Testis (tissue), 3 donors: Measurements from ENCODE around the gene CPNE4. TPM values are rescaled to one million over a fixed set of nuclear protein-coding genes. Genes with fewer than 3 reads are reported as not detected.

Experiments used
- DNase-seq: peaks from one replicate; pipeline ENCODE4 v3.0.0-alpha.2; 2019
- H3K27ac ChIP-seq, 2 donors: fragments of 200-600 bp; sonication (generic); one replicate each; pipeline ENCODE4 v1.5.1; 2019
- H3K27me3 ChIP-seq: fragments of 200-600 bp; sonication (generic); one replicate; pipeline ENCODE4 v1.5.1; 2019
- H3K36me3 ChIP-seq: fragments of 200-600 bp; sonication (generic); one replicate; pipeline ENCODE4 v1.5.1; 2017; ENCODE audit warnings: low read depth; ENCODE audit errors: missing control alignments
- H3K4me1 ChIP-seq: fragments of 200-600 bp; sonication (generic); one replicate; pipeline ENCODE4 v1.5.1; 2019
- H3K4me3 ChIP-seq, 2 donors: fragments of 200-600 bp; sonication (generic); one replicate each; pipeline ENCODE4 v1.5.1; 2017 to 2019
- H3K9me3 ChIP-seq: fragments of 200-600 bp; sonication (generic); one replicate; pipeline ENCODE4 v1.5.1; 2017
- CTCF ChIP-seq, 3 experiments: fragments of 450-650 bp in 2 of 3; fragments of 200-600 bp in 1 of 3; sonication (generic) in 1 of 3; IDR thresholded peaks; one replicate each; pipeline ENCODE4 v1.5.1; 2016 to 2019; ENCODE audit warnings: antibody characterized with exemption in 3 of 3, mild to moderate bottlenecking in 2 of 3, moderate library complexity in 1 of 3
- POLR2A ChIP-seq: fragments of 450-650 bp; IDR thresholded peaks from one replicate; pipeline ENCODE4 v1.6.1; 2017; ENCODE audit warnings: antibody characterized with exemption, mild to moderate bottlenecking, moderate library complexity
- WGBS, 2 donors: methylation state at CpG; one replicate each; pipeline ENCODE4 v1.1.5; 2018; 5-methylcytosine and 5-hydroxymethylcytosine counted together
- intact Hi-C: fragments of 100-400 bp; cut with DNase I; formaldehyde crosslinking; loops from one replicate; pipeline ENCODE4 v1.15.1; 2023; ENCODE audit warnings: low total_unique reads
- polyA plus RNA-seq: library from polyadenylated mRNA; stranded (reverse); fragments of 350-450 nt; fragmentation: Illumina TruSeq; extraction: RNeasy Lipid Tissue Mini Kit (QIAGEN cat#74804); gene quantifications from one replicate; pipeline ENCODE4 v1.2.3, GENCODE V29; 2014; ENCODE audit warnings: low read depth, low replicate concordance; ENCODE audit not compliant: insufficient read depth
- total RNA-seq, 2 donors: library from RNA; depleted of rRNA; stranded (reverse); fragments of >200 nt; gene quantifications; one replicate each; pipeline ENCODE4 v1.2.3, GENCODE V29; 2016

Gene CPNE4
- total and polyA plus RNA-seq, 3 donors from 2014 or later, result 2.4 to 8.4 (median 4.5) TPM

- Histone ChIP-seq H3K4me3 (no peak overlapping the region), H3K4me1 (no peaks in the 10 kb centered on the region), H3K27me3 (no peaks in the 10 kb centered on the region), H3K9me3 (no peaks in the 10 kb centered on the region), H3K27ac (no peak overlapping the region), H3K36me3 (no peaks in the 10 kb centered on the region)
- intact Hi-C loops, result no loop called here
- DNase-seq, result no peak
- TF ChIP-seq CTCF (IDR thresholded peaks at IDR 0.05) (no peak), POLR2A (no peak)
- 57 to 62% methylated on average over 4 of the region's 4 CpGs for WGBS, 2 donors
These were observed 238.1 kb downstream of the CPNE4 start for GRCh38 chr3:131796558-131797198.

GRCh38 chr3:131796111-131796510, 238.7 kb downstream of the CPNE4 start:
- Histone ChIP-seq H3K36me3 (no peaks in the 10 kb centered on the region), H3K27ac (no peak overlapping the region), H3K4me3 (no peak overlapping the region), H3K4me1 (no peaks in the 10 kb centered on the region), H3K27me3 (no peaks in the 10 kb centered on the region), H3K9me3 (no peaks in the 10 kb centered on the region)
- 36 to 61% methylated on average over 5 of the region's 5 CpGs for WGBS, 2 donors
- TF ChIP-seq POLR2A, result no peak
- TF ChIP-seq CTCF (IDR thresholded peaks at IDR 0.05), result no peak
- intact Hi-C loops, result no loop called here
- no peak for DNase-seq

- no peak overlapping the region for H3K27ac ChIP-seq
- no peak overlapping the region for H3K4me3 ChIP-seq
- 76 to 80% methylated on average over 3 of the region's 3 CpGs for WGBS, 2 donors
- no peaks in the 10 kb centered on the region for H3K36me3 ChIP-seq
- no peaks in the 10 kb centered on the region for H3K27me3 ChIP-seq
- intact Hi-C loops, result no loop called here
- no peak for TF ChIP-seq CTCF (IDR thresholded peaks at IDR 0.05)
- TF ChIP-seq POLR2A, result no peak
- DNase-seq, result no peak
- no peaks in the 10 kb centered on the region for H3K4me1 ChIP-seq
- no peaks in the 10 kb centered on the region for H3K9me3 ChIP-seq
These were observed 239.3 kb downstream of the CPNE4 start for GRCh38 chr3:131795390-131796090.

GRCh38 chr3:131794766-131795388, 239.9 kb downstream of the CPNE4 start:
- H3K4me1 ChIP-seq, result no peaks in the 10 kb centered on the region
- intact Hi-C loops, result no loop called here
- H3K36me3 ChIP-seq, result no peaks in the 10 kb centered on the region
- no peak overlapping the region for H3K27ac ChIP-seq
- H3K27me3 ChIP-seq, result no peaks in the 10 kb centered on the region
- H3K4me3 ChIP-seq, result no peak overlapping the region
- peak; percentile 74 to 89 (median 83) for TF ChIP-seq CTCF (IDR thresholded peaks at IDR 0.05)
- TF ChIP-seq POLR2A, result no peak
- peak; percentile 59 for DNase-seq
- whole genome bisulfite sequencing, 2 donors, result 37 to 41% methylated on average over 5 of the region's 5 CpGs
- H3K9me3 ChIP-seq, result no peaks in the 10 kb centered on the region
